ENCODE results near the gene PCNP.

DNA sequence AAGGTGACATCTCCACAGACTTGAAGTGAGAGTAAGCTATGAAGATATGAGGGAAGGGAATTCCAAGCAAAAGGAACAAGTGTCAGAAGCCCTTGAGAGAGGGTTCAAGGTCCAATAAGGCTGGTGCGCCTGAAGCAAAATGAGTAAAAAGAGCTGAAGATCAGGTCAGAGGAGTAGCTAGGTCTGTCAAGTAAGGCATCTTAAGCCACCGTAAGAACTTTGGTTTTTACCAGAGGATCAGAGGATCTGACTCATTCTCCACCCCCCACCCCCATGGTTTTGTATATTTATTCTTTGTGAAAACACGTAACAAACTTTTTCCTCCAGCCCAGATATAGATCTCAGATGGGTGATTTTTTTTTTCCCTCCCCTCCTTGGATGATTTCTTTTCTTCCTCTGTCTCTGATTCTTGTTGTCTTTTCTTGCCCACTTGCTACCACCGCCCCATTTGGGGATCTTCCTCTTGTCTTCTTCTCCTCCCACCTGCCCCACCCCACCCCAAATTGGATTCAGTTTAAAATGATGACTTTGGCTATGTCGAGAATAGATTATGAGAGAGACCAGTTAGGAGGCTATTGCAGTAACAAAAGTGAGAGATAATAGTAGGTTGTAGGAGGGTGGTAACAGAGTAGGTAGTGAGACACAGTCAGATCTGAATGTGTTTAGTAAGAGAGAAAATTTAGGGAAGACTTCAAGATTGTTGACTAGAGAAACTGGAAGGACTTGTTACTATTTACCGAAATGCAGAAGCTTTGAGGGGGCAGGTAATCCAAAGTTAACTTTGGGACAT, 6.3 kb upstream of the PCNP start:
- TF ChIP-seq, protein P1, sequence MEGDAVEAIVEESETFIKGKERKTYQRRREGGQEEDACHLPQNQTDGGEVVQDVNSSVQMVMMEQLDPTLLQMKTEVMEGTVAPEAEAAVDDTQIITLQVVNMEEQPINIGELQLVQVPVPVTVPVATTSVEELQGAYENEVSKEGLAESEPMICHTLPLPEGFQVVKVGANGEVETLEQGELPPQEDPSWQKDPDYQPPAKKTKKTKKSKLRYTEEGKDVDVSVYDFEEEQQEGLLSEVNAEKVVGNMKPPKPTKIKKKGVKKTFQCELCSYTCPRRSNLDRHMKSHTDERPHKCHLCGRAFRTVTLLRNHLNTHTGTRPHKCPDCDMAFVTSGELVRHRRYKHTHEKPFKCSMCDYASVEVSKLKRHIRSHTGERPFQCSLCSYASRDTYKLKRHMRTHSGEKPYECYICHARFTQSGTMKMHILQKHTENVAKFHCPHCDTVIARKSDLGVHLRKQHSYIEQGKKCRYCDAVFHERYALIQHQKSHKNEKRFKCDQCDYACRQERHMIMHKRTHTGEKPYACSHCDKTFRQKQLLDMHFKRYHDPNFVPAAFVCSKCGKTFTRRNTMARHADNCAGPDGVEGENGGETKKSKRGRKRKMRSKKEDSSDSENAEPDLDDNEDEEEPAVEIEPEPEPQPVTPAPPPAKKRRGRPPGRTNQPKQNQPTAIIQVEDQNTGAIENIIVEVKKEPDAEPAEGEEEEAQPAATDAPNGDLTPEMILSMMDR (IDR thresholded peaks at IDR 0.05; ENCODE audit: insufficient read depth, low read length, poor library complexity, severe bottlenecking), result no peak
- TF ChIP-seq EZH2phosphoT487 (conservative IDR thresholded peaks at IDR 0.05; ENCODE audit: low read length), result no peak
